ENCODE measurements around the gene CES2. TPM values are rescaled to one million over a fixed set of nuclear protein-coding genes. Genes with fewer than 3 reads are reported as not detected.
"Not testable (repeated sequence)": the region's sequence is repeated elsewhere in the genome, so short reads cannot be mapped to it uniquely, and the experiment has no call there.

Gene CES2
- total RNA-seq, 2 experiments from 2014 or later: 32.9 to 33.5 TPM

GRCh38 chr16:66972983-66973382 is 37.7 kb downstream of the CES2 start:
- ChIA-PET CTCF (interaction anchor here (1.8 kb wide), 1 partner anchor 12 kb away, joined by 9 read pairs; the partner anchor contains the start of gene CES3), POLR2A (no interaction called here)
- no peak for DNase-seq
- peaks cover 3% of the 10 kb centered on the region for H3K36me3 Mint-ChIP-seq (ENCODE audit: low read depth)
- H3K4me1 Mint-ChIP-seq: peaks cover 24% of the 10 kb centered on the region
- no peak overlapping the region for H3K27ac Mint-ChIP-seq
- H3K27me3 Mint-ChIP-seq: no peaks in the 10 kb centered on the region
- H3K4me3 Mint-ChIP-seq: no peak overlapping the region
- H3K9me3 Mint-ChIP-seq: peaks cover 2% of the 10 kb centered on the region

- Mint-ChIP-seq H3K9me3 (peaks cover 2% of the 10 kb centered on the region), H3K27me3 (no peaks in the 10 kb centered on the region), H3K4me3 (no peak overlapping the region), H3K4me1 (peaks cover 31% of the 10 kb centered on the region), H3K36me3 (ENCODE audit: low read depth) (peaks cover 3% of the 10 kb centered on the region), H3K27ac (no peak overlapping the region)
- CTCF ChIA-PET: interaction anchor here (3.6 to 6.7 kb wide), 2 partner anchors 12 to 44 kb away, joined by 29 to 38 read pairs; partner anchors contain the start of gene CES3
- DNase-seq: no peak
- POLR2A ChIA-PET: interaction anchor here (3.2 kb wide), 1 partner anchor 40 kb away, joined by 13 read pairs; no protein-coding TSS in a partner anchor
These were observed 38.4 kb downstream of the CES2 start for GRCh38 chr16:66973716-66974115.

DNA sequence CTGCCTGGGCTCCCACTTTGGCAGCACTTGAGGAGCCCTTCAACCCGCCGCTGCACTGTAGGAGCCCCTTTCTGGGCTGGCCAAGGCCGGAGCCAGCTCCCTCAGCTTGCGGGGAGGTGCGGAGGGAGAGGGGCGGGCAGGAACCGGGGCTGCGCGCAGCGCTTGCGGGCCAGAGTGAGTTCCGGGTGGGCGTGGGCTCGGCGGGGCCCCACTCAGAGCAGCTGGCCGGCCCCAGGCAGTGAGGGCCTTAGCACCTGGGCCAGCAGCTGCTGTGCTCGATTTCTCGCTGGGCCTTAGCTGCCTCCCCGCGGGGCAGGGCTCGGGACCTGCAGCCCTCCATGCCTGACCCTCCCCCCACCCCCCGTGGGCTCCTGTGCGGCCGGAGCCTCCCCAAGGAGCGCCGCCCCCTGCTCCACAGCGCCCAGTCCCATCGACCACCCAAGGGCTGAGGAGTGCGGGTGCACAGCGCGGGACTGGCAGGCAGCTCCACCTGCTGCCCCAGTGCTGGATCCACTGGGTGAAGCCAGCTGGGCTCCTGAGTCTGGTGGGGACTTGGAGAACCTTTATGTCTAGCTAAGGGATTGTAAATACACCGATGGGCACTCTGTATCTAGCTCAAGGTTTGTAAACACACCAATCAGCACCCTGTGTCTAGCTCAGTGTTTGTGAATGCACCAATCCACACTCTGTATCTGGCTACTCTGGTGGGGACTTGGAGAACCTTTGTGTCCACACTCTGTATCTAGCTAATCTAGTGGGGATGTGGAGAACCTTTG is 39.0 kb downstream of the CES2 start:
- ChIA-PET CTCF (interaction anchor here (1.0 to 6.7 kb wide), 7 partner anchors 9 to 183 kb away, joined by 3 to 38 read pairs (median 8); partner anchors contain the start of gene CES3), POLR2A (interaction anchor here (0.8 to 3.2 kb wide), 9 partner anchors 9 to 218 kb away, joined by 3 to 13 read pairs (median 4); partner anchors contain the start of genes CBFB, FBXL8 and TRADD)
- H3K27me3 Mint-ChIP-seq; DNase-seq; H3K9me3 Mint-ChIP-seq; H3K36me3 Mint-ChIP-seq (ENCODE audit: low read depth): not testable (repeated sequence)
- Mint-ChIP-seq H3K4me3 (peak overlapping the region; percentile 68), H3K27ac (peak overlapping the region; percentile 78), H3K4me1 (peaks cover 38% of the 10 kb centered on the region)

DNA sequence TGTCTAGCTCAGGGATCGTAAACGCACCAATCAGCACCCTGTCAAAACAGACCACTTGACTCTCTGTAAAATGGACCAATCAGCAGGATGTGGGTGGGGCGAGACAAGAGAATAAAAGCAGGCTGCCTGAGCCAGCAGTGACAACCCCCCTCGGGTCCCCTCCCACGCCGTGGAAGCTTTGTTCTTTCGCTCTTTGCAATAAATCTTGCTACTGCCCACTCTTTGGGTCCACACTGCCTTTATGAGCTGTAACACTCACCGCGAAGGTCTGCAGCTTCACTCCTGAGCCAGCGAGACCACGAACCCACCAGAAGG is 39.6 kb downstream of the CES2 start:
- POLR2A ChIA-PET: interaction anchor here (0.8 to 3.2 kb wide), 9 partner anchors 10 to 218 kb away, joined by 3 to 13 read pairs (median 4); partner anchors contain the start of genes CBFB, FBXL8 and TRADD
- CTCF ChIA-PET: interaction anchor here (1.0 to 6.7 kb wide), 13 partner anchors 8 to 262 kb away, joined by 3 to 38 read pairs (median 7); partner anchors contain the start of genes CES3 and NOL3
- H3K27me3 Mint-ChIP-seq; H3K9me3 Mint-ChIP-seq; H3K36me3 Mint-ChIP-seq (ENCODE audit: low read depth): not testable (repeated sequence)
- peak overlapping the region; percentile 78 for H3K27ac Mint-ChIP-seq
- H3K4me1 Mint-ChIP-seq: peaks cover 40% of the 10 kb centered on the region
- peak overlapping the region; percentile 68 for H3K4me3 Mint-ChIP-seq
- DNase-seq: peak; percentile 64

GRCh38 chr16:66975302-66975893 is 40.1 kb downstream of the CES2 start:
- no peak for DNase-seq
- Mint-ChIP-seq H3K4me3 (peak overlapping the region; percentile 68), H3K27me3 (no peaks in the 10 kb centered on the region), H3K27ac (peak overlapping the region; percentile 78), H3K9me3 (peaks cover 2% of the 10 kb centered on the region), H3K4me1 (peaks cover 43% of the 10 kb centered on the region), H3K36me3 (ENCODE audit: low read depth) (peaks cover 3% of the 10 kb centered on the region)
- CTCF ChIA-PET: interaction anchor here (1.0 to 6.7 kb wide), 17 partner anchors 8 to 261 kb away, joined by 3 to 38 read pairs (median 5); partner anchors contain the start of genes B3GNT9, CES3 and NOL3
- POLR2A ChIA-PET: interaction anchor here (0.8 to 3.2 kb wide), 11 partner anchors 9 to 217 kb away, joined by 3 to 13 read pairs (median 4); partner anchors contain the start of genes CBFB, FBXL8 and TRADD

DNA sequence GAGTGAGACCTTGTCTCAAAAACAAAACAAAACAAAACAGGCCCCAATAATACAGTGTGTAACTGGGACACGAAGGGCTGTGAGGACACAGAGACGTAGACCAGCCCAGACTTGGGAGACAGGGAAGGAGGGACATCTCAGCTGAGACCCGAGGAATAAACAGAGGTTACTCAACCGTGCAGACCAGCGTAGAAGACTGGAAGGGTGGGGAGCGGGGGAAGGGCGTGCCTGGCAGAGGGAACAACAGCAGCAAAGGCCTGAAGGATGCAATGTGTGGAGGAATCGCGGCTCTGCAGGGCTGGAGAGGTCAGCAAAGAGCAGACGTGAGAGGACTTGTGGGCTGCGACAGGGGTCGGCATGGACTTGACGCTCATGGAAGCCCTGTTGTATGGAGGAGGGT is 41.4 kb downstream of the CES2 start:
- no peak for DNase-seq
- H3K9me3 Mint-ChIP-seq: peaks cover 2% of the 10 kb centered on the region
- no peaks in the 10 kb centered on the region for H3K27me3 Mint-ChIP-seq
- H3K36me3 Mint-ChIP-seq (ENCODE audit: low read depth): peaks cover 3% of the 10 kb centered on the region
- no peak overlapping the region for H3K4me3 Mint-ChIP-seq
- POLR2A ChIA-PET: interaction anchor here (1.2 to 3.2 kb wide), 4 partner anchors 9 to 182 kb away, joined by 4 to 13 read pairs (median 8); partner anchors contain the start of genes FBXL8 and TRADD
- peak overlapping the region; percentile 35 for H3K27ac Mint-ChIP-seq
- CTCF ChIA-PET: interaction anchor here (0.6 to 6.7 kb wide), 19 partner anchors 13 to 184 kb away, joined by 3 to 38 read pairs (median 6); partner anchors contain the start of genes B3GNT9 and CES3
- peaks cover 50% of the 10 kb centered on the region for H3K4me1 Mint-ChIP-seq

- H3K4me1 Mint-ChIP-seq: peaks cover 58% of the 10 kb centered on the region
- H3K27me3 Mint-ChIP-seq: no peaks in the 10 kb centered on the region
- peaks cover 2% of the 10 kb centered on the region for H3K9me3 Mint-ChIP-seq
- peak; percentile 92 for DNase-seq
- peak overlapping the region; percentile 64 for H3K27ac Mint-ChIP-seq
- no peak overlapping the region for H3K4me3 Mint-ChIP-seq
- POLR2A ChIA-PET: interaction anchor here (2.3 kb wide), 2 partner anchors 23 to 36 kb away, joined by 9 to 15 read pairs; no protein-coding TSS in a partner anchor
- H3K36me3 Mint-ChIP-seq (ENCODE audit: low read depth): peaks cover 8% of the 10 kb centered on the region
- CTCF ChIA-PET: interaction anchor here (0.6 to 6.7 kb wide), 17 partner anchors 13 to 270 kb away, joined by 3 to 38 read pairs (median 4); partner anchors contain the start of genes B3GNT9 and FHOD1
These were observed 42.2 kb downstream of the CES2 start for GRCh38 chr16:66977341-66978113.

DNA sequence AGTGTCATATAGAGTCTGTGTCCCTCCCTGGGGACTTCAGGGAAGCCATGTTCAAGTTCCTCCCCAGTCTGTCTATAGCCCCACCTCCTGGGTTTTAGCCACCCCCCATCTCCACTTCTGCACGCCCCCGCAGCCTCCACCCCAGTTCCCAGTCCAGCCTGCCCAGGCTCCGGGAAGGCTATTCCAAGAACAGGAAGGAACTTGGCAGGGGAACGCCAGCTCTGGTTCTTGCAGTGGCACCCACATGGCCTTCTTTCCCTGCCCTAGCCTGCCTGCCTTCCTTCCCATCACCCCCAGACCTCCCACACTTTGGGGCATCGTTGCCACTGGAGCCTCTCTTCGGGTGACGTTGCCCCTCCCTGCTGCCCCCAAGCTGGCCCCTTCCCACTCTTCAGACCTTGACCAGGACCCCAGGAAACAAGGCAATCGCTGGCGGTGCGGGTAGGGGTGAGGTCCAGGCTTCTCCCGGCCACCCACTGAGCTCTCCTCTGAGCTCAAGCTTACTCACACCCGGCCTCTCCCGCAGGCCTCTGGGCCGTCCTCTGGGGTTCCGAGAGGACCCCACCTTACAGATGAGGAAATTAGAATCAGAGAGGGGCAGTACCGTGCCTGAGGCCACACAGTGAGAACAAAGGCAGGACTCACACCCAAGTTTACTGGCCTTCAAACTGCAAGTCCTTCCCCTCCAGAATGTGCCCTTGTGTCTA is 43.8 kb downstream of the CES2 start:
- ChIA-PET CTCF (interaction anchor here (0.9 to 6.7 kb wide), 7 partner anchors 25 to 206 kb away, joined by 3 to 38 read pairs (median 6); no protein-coding TSS in a partner anchor), POLR2A (interaction anchor here (1.1 to 2.3 kb wide), 3 partner anchors 22 to 179 kb away, joined by 4 to 15 read pairs (median 9); no protein-coding TSS in a partner anchor)
- no peak overlapping the region for H3K27ac Mint-ChIP-seq
- H3K27me3 Mint-ChIP-seq: no peaks in the 10 kb centered on the region
- H3K36me3 Mint-ChIP-seq (ENCODE audit: low read depth): peaks cover 9% of the 10 kb centered on the region
- peaks cover 71% of the 10 kb centered on the region for H3K4me1 Mint-ChIP-seq
- H3K4me3 Mint-ChIP-seq: no peak overlapping the region
- DNase-seq: no peak
- H3K9me3 Mint-ChIP-seq: peaks cover 2% of the 10 kb centered on the region

- Mint-ChIP-seq H3K4me3 (no peak overlapping the region), H3K4me1 (peaks cover 77% of the 10 kb centered on the region)
- POLR2A ChIA-PET: interaction anchor here (0.6 to 4.6 kb wide), 10 partner anchors 23 to 580 kb away, joined by 3 to 81 read pairs (median 5); partner anchors contain the start of genes CBFB, CTCF, FBXL8 and FHOD1
These were observed 47.7 kb downstream of the CES2 start for GRCh38 chr16:66983033-66983432.

GRCh38 chr16:66984892-66985311 is 49.6 kb downstream of the CES2 start:
- H3K27me3 Mint-ChIP-seq: no peaks in the 10 kb centered on the region
- H3K4me1 Mint-ChIP-seq: peaks cover 70% of the 10 kb centered on the region
- H3K27ac Mint-ChIP-seq: peak overlapping the region; percentile 98
- peaks cover 23% of the 10 kb centered on the region for H3K36me3 Mint-ChIP-seq (ENCODE audit: low read depth)
- ChIA-PET CTCF (interaction anchor here (0.5 to 3.1 kb wide), 12 partner anchors 22 to 496 kb away, joined by 3 to 20 read pairs (median 4); partner anchors contain the start of genes ATP6V0D1, CES3 and NAE1), POLR2A (interaction anchor here (0.6 to 4.6 kb wide), 13 partner anchors 9 to 262 kb away, joined by 3 to 81 read pairs (median 5); partner anchors contain the start of genes B3GNT9, CBFB, FBXL8 and TRADD)
- DNase-seq: peak; percentile 81
- H3K9me3 Mint-ChIP-seq: peaks cover 4% of the 10 kb centered on the region
- H3K4me3 Mint-ChIP-seq: peak overlapping the region; percentile 7

More at GRCh38 chr16:66983033-66983432, 47.7 kb downstream of the CES2 start:
- DNase-seq: no peak
- CTCF ChIA-PET: interaction anchor here (0.7 to 3.1 kb wide), 9 partner anchors 8 to 244 kb away, joined by 3 to 20 read pairs (median 3); partner anchors contain the start of gene TMEM208
- peaks cover 23% of the 10 kb centered on the region for H3K36me3 Mint-ChIP-seq (ENCODE audit: low read depth)
- no peaks in the 10 kb centered on the region for H3K27me3 Mint-ChIP-seq
- H3K27ac Mint-ChIP-seq: peak overlapping the region; percentile 98
- peaks cover 4% of the 10 kb centered on the region for H3K9me3 Mint-ChIP-seq

DNA sequence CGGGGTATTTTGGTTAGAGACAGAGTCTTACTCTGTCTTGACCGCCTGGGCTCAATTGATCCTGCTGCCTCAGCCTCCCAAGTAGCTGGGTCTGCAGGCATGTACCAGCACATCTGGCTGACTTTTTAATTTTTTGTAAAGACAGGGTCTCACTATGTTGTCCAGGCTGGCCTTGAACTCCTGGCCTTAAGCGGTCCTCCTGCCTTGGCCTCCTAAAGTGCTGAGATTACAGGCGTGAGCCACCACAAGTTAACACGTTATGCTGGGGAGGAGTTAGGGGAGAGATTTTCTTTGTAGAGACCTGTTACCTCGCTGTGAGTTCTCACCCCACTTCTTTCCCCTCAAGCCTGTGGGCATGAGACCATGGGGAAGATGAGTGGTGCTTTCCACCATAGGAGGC is 51.2 kb downstream of the CES2 start:
- DNase-seq: no peak
- Mint-ChIP-seq H3K9me3 (peaks cover 4% of the 10 kb centered on the region), H3K27me3 (no peaks in the 10 kb centered on the region)

More for the DNA sequence above, 51.2 kb downstream of the CES2 start:
- peaks cover 60% of the 10 kb centered on the region for H3K4me1 Mint-ChIP-seq
- peak overlapping the region; percentile 98 for H3K27ac Mint-ChIP-seq
- ChIA-PET CTCF (interaction anchor here (0.6 to 2.2 kb wide), 5 partner anchors 20 to 169 kb away, joined by 4 to 9 read pairs (median 5); partner anchors contain the start of gene CES3), POLR2A (interaction anchor here (1.4 to 4.6 kb wide), 5 partner anchors 13 to 172 kb away, joined by 5 to 81 read pairs (median 15); partner anchors contain the start of genes FBXL8 and TRADD)
- peak overlapping the region; percentile 13 for H3K4me3 Mint-ChIP-seq
- peaks cover 23% of the 10 kb centered on the region for H3K36me3 Mint-ChIP-seq (ENCODE audit: low read depth)
